Body of pancreas (tissue), 4 donors: Measurements from ENCODE around the gene DERL3. TPM values are rescaled to one million over a fixed set of nuclear protein-coding genes. Genes with fewer than 3 reads are reported as not detected.

Experiments used
- ATAC-seq: fragments of 150-250 bp; one replicate; pipeline ENCODE4 v1.9.1; 2016
- DNase-seq, 4 donors: peaks; one replicate each; pipeline ENCODE4 v3.0.0-alpha.2; 2019
- H3K27ac ChIP-seq, 4 donors: fragments of 200-600 bp; sonication (generic); 1 replicate in 3 of 4; 2 replicates in 1 of 4; pipeline versions ENCODE4 v1.5.1 to v1.6.1; 2016 to 2019; ENCODE audit warnings: mild to moderate bottlenecking in 1 of 4, mixed read lengths in 1 of 4, moderate library complexity in 1 of 4
- H3K27me3 ChIP-seq, 2 donors: fragments of 200-600 bp; sonication (generic); one replicate each; pipeline ENCODE4 v1.6.0; 2016; ENCODE audit warnings: mild to moderate bottlenecking in 1 of 2
- H3K36me3 ChIP-seq, 2 donors: fragments of 200-600 bp; sonication (generic); replicated peaks in 1 of 2; 2 replicates each; pipeline ENCODE4 v1.5.1; 2016; ENCODE audit warnings: low read depth in 2 of 2; ENCODE audit not compliant: insufficient read depth in 1 of 2
- H3K4me1 ChIP-seq: fragments of 200-600 bp; sonication (generic); one replicate; pipeline ENCODE4 v1.6.0; 2016
- H3K4me3 ChIP-seq, 2 donors: fragments of 200-600 bp; sonication (generic); 1 replicate in 1 of 2; 2 replicates in 1 of 2; pipeline ENCODE4 v1.5.1; 2016 to 2019
- H3K9me3 ChIP-seq, 3 donors: fragments of 200-600 bp; sonication (generic); 1 replicate in 2 of 3; 2 replicates in 1 of 3; pipeline ENCODE4 v1.5.1; 2016
- CTCF ChIP-seq, 7 experiments: fragments of 450-650 bp in 4 of 7; fragments of 200-600 bp in 3 of 7; sonication (generic) in 3 of 7; IDR thresholded peaks; one replicate each; pipeline ENCODE4 v1.5.1; 2016 to 2019; ENCODE audit warnings: antibody characterized with exemption in 7 of 7
- POLR2A ChIP-seq, 3 donors: fragments of 450-650 bp; IDR thresholded peaks; one replicate each; pipeline ENCODE4 v1.6.1; 2016; ENCODE audit warnings: antibody characterized with exemption in 3 of 3, mild to moderate bottlenecking in 2 of 3
- WGBS, 2 donors: methylation state at CpG; one replicate each; pipeline ENCODE4 v1.1.5; 2017; 5-methylcytosine and 5-hydroxymethylcytosine counted together
- intact Hi-C: fragments of 100-400 bp; cut with DNase I; formaldehyde crosslinking; loops from one replicate; pipeline ENCODE4 v1.15.1; 2023
- total RNA-seq, 2 donors: library from RNA; depleted of rRNA; stranded (reverse); fragments of >200 nt; gene quantifications; one replicate each; pipeline ENCODE4 v1.1.0, GENCODE V29; 2016

Gene DERL3
- total RNA-seq, 2 donors from 2014 or later = 6.2 to 33.3 TPM

DNA sequence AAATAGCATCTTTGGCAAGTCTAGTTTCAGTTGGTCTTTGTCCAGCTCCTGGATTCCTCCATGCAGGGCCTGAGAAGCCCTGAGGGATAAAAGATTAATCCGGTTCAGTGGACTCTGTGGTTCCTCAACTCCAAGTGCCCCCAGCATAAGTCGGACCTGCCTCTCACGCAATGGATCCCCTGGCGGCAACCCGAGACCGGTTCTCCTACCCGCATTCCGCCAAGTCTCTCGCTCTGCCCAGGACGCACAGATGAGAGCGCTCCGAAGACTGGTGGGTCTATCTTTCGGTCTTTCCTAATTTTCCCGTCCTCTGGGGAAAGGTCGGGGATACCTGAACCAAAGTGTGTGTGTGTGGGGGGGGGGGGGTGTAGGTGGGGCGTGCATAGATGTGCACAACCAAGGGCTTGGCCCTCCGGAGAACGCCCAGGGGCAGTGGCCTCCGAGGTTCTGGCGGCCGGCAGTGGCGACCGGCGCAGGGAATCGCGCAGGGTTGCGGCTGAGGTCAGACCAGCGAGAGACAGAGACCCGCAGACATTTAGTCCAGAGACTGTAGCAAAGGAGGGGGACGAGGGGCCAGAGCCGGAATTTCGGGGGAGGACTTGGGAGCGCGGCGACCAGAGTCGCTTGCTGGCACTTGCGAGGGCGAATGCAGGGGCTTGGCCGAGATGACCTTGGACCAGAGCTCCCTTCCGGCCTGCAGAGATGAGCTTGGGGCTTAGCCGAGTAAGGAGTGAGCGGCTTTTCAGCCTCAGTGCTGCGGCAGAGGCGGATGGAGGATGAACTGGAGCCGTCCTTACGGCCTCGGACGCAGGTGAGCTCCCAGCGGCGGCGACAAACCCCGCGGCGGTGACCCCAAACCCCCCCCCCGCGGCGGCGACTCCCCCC is 18.2 kb upstream of the DERL3 start:
- intact Hi-C loops = no loop called here
- Histone ChIP-seq H3K27me3 (no peaks in the 10 kb centered on the region), H3K27ac (peak overlapping the region; percentile 86 to 96 (median 90)), H3K4me1 (peaks cover 26% of the 10 kb centered on the region), H3K9me3 (no peaks in the 10 kb centered on the region), H3K36me3 (no peaks in the 10 kb centered on the region), H3K4me3 (peak overlapping the region; percentile 19 to 60)
- peak in 3 of 4 donors; percentile 42 to 57 (median 55) for DNase-seq
- 8 to 13% methylated on average over 22 to 58 of the region's 58 CpGs for WGBS, 2 donors
- peak; percentile 43 for ATAC-seq
- TF ChIP-seq CTCF (IDR thresholded peaks at IDR 0.05) = peak in 2 of 7 experiments; percentile 7 to 22
- no peak for TF ChIP-seq POLR2A (IDR thresholded peaks at IDR 0.05)

DNA sequence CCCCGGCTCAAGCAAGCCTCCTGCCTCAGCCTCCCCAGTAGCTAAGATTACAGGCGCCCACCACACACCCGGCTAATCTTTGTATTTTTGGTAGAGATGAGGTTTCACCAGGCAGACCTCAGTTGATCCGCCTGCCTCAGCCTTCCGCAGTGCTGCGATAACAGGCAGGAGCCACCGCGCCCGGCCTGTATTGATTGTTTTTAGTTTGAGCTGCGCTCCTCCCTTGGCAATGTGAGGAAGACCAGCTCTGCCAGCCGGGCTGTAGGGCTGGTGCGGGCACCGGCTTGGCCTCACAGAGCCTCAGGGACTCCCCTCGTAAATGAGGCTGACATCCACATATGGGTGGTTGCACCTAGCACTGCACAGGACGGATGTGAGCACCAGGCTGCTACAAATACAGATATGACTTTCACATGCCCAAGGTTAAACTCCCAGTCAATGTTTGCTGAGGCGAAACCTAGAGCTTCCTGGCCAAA is 11.4 kb upstream of the DERL3 start:
- intact Hi-C loops = no loop called here
- peak; percentile 58 to 72 (median 65) for DNase-seq
- Histone ChIP-seq H3K27ac (peak overlapping the region in 2 of 4 donors; percentile 9 to 56), H3K4me1 (peaks cover 15% of the 10 kb centered on the region), H3K9me3 (no peaks in the 10 kb centered on the region), H3K27me3 (no peaks in the 10 kb centered on the region), H3K36me3 (no peaks in the 10 kb centered on the region), H3K4me3 (no peak overlapping the region)
- WGBS, 2 donors = 16 to 21% methylated on average over 7 to 16 of the region's 16 CpGs
- no peak for TF ChIP-seq CTCF (IDR thresholded peaks at IDR 0.05)
- no peak for TF ChIP-seq POLR2A (IDR thresholded peaks at IDR 0.05)
- peak; percentile 72 for ATAC-seq

DNA sequence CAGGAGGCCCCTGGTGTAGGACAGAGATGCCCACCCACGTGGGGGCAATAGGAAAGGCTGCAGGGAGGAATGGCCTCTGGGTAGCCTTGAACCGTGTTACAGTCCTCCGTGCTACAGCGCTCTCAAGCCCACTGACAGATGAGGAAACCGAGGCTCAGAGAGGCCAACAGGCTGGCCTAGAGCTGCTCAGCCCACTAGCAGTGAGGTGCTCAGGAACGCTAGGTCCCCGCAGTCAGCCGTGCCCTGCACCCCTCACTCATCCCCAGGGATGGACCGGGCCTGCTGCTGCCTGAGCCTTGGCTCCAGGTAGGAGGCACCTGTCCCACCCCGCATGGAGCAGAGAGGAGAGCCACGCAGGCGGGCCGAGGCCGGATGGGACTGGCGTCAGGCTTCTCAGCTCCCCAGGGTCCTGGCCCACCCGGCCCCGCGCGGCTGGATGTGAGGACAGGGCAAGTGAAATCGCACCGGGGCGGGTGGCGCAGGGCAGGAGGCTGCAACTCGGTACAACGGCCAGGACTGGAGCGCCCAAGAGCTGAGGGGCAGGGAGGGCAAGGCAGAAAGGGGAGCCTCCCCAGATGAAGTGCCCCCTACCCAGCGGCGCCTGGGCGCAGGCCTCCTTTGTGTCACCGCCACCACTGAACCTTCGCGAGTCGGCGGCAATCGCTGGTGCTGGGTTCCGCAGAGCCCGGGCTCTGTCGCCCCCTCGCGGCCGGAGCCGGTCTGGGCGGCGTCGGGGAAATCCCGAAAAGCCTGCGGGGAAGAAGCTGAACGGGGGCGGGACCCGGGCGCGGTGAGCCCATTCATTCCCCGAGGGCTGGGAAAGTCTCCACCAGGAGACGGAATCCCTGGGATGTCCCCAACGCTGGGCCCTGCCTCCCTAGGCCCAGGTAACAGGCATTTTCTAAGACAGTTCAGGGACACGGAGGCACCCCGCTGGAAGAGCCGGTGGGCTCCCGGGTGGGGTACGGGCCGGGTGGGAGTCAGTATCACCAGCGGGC is 10.5 kb upstream of the DERL3 start:
- peak overlapping the region in 1 of 4 donors; percentile 9 for H3K27ac ChIP-seq
- no peaks in the 10 kb centered on the region for H3K9me3 ChIP-seq
- WGBS, 2 donors = 18 to 34% methylated on average over 28 to 58 of the region's 62 CpGs
- H3K27me3 ChIP-seq = no peaks in the 10 kb centered on the region
- no peak overlapping the region for H3K4me3 ChIP-seq
- TF ChIP-seq CTCF (IDR thresholded peaks at IDR 0.05) (peak; percentile 94 to 98 (median 97)), POLR2A (IDR thresholded peaks at IDR 0.05) (no peak)
- peaks cover 15% of the 10 kb centered on the region for H3K4me1 ChIP-seq
- no peaks in the 10 kb centered on the region for H3K36me3 ChIP-seq
- peak; percentile 81 to 90 (median 88) for DNase-seq
- intact Hi-C loops = loop anchor here (5.0 to 10.0 kb wide), 2 partner anchors 87 to 315 kb away; partner anchors contain the start of gene C22orf15
- ATAC-seq = peak; percentile 89

GRCh38 chr22:23847991-23848864 is 9.4 kb upstream of the DERL3 start:
- Histone ChIP-seq H3K4me3 (no peak overlapping the region), H3K27ac (no peak overlapping the region), H3K4me1 (peaks cover 15% of the 10 kb centered on the region), H3K9me3 (no peaks in the 10 kb centered on the region), H3K27me3 (no peaks in the 10 kb centered on the region), H3K36me3 (no peaks in the 10 kb centered on the region)
- intact Hi-C loops = loop anchor here (5.0 to 10.0 kb wide), 2 partner anchors 86 to 313 kb away; partner anchors contain the start of gene C22orf15
- DNase-seq = no peak
- 79 to 80% methylated on average over 16 to 24 of the region's 24 CpGs for WGBS, 2 donors
- TF ChIP-seq POLR2A (IDR thresholded peaks at IDR 0.05) (no peak), CTCF (IDR thresholded peaks at IDR 0.05) (no peak)
- ATAC-seq = no peak
